WTC11 (cell line): ENCODE data around the gene ANKS3. TPM values are rescaled to one million over a fixed set of nuclear protein-coding genes. Genes with fewer than 3 reads are reported as not detected.
A peak's percentile ranks its signal among the peaks of the same experiment; 100 is the strongest.

Experiments
- CBFB ChIP-seq: sonication (generic); formaldehyde crosslinking; IDR thresholded peaks from 2 replicates; pipeline ENCODE4 v1.8.1; 2022; ENCODE audit warnings: mild to moderate bottlenecking, low read depth, missing genetic modification reagents
- ESRRA ChIP-seq: sonication (generic); formaldehyde crosslinking; IDR thresholded peaks from 2 replicates; pipeline ENCODE4 v1.8.1; 2022; ENCODE audit warnings: mild to moderate bottlenecking, missing genetic modification reagents, borderline replicate concordance
- GRHL2 ChIP-seq: fragments of 250-450 bp; sonication (Bioruptor Pico); IDR thresholded peaks from 2 replicates; pipeline ENCODE4 v1.8.0; 2022; ENCODE audit warnings: mild to moderate bottlenecking, moderate library complexity; ENCODE audit not compliant: insufficient replicate concordance, severe bottlenecking
- GTF2I ChIP-seq: fragments of 250-450 bp; sonication (Bioruptor Pico); conservative IDR thresholded peaks from 2 replicates; pipeline ENCODE4 v1.4.0; 2021; ENCODE audit warnings: mild to moderate bottlenecking
- HMGA2 ChIP-seq: fragments of 250-450 bp; sonication (Bioruptor Pico); IDR thresholded peaks from 2 replicates; pipeline ENCODE4 v1.4.0; 2021; ENCODE audit warnings: mild to moderate bottlenecking, moderate library complexity
- JAZF1 ChIP-seq: fragments of 250-450 bp; sonication (Bioruptor Pico); IDR thresholded peaks from 2 replicates; pipeline ENCODE4 v1.9.0; 2021; ENCODE audit warnings: moderate library complexity, mild to moderate bottlenecking, inconsistent platforms
- KAT7 ChIP-seq: sonication (generic); formaldehyde crosslinking; IDR thresholded peaks from 2 replicates; pipeline ENCODE4 v1.8.1; 2023; ENCODE audit warnings: missing genetic modification reagents, mild to moderate bottlenecking, borderline replicate concordance
- NR2C2 ChIP-seq: sonication (generic); formaldehyde crosslinking; IDR thresholded peaks from 2 replicates; pipeline ENCODE4 v1.8.0; 2022; ENCODE audit warnings: mild to moderate bottlenecking, missing genetic modification reagents
- OVOL2 ChIP-seq: fragments of 250-450 bp; sonication (Bioruptor Pico); IDR thresholded peaks from 2 replicates; pipeline ENCODE4 v1.9.0; 2021; ENCODE audit warnings: mild to moderate bottlenecking, borderline replicate concordance
- RORB ChIP-seq: fragments of 250-450 bp; sonication (Bioruptor Pico); IDR thresholded peaks from 2 replicates; pipeline ENCODE4 v1.9.0; 2021; ENCODE audit warnings: mild to moderate bottlenecking
- ZNF232 ChIP-seq: sonication (generic); formaldehyde crosslinking; IDR thresholded peaks from 2 replicates; pipeline ENCODE4 v1.8.0; 2022; ENCODE audit warnings: mild to moderate bottlenecking, missing genetic modification reagents
- ZNF396 ChIP-seq: fragments of 250-450 bp; sonication (Bioruptor Pico); IDR thresholded peaks from 2 replicates; pipeline ENCODE4 v1.8.0; 2021; ENCODE audit warnings: mild to moderate bottlenecking, moderate library complexity, borderline replicate concordance
- total RNA-seq: library from RNA; stranded (reverse); gene quantifications from 3 replicates; pipeline ENCODE4 v1.2.3, GENCODE V29; 2021
- TF ChIP-seq, protein P1 (sequence below): sonication (generic); formaldehyde crosslinking; IDR thresholded peaks from 2 replicates; pipeline ENCODE4 v1.8.0; 2023; ENCODE audit warnings: missing genetic modification reagents, mild to moderate bottlenecking, borderline replicate concordance
- TF ChIP-seq, protein P2 (sequence below): fragments of 250-450 bp; sonication (Bioruptor Pico); IDR thresholded peaks from 2 replicates; pipeline ENCODE4 v1.9.0; 2021; ENCODE audit warnings: mild to moderate bottlenecking, borderline replicate concordance
- TF ChIP-seq, protein P3 (sequence below): sonication (generic); formaldehyde crosslinking; IDR thresholded peaks from 2 replicates; pipeline ENCODE4 v1.8.1; 2023; ENCODE audit warnings: mild to moderate bottlenecking, moderate library complexity, missing genetic modification reagents
- TF ChIP-seq, protein P4 (sequence below): sonication (generic); formaldehyde crosslinking; IDR thresholded peaks from 2 replicates; pipeline ENCODE4 v1.8.0; 2023; ENCODE audit warnings: missing genetic modification reagents
- TF ChIP-seq, protein P5 (sequence below): sonication (generic); formaldehyde crosslinking; IDR thresholded peaks from 2 replicates; pipeline ENCODE4 v1.8.1; 2023; ENCODE audit warnings: mild to moderate bottlenecking, missing genetic modification reagents, moderate library complexity
- TF ChIP-seq, protein P6 (sequence below): sonication (generic); formaldehyde crosslinking; IDR thresholded peaks from 2 replicates; pipeline ENCODE4 v1.8.0; 2022; ENCODE audit warnings: mild to moderate bottlenecking, missing genetic modification reagents
- TF ChIP-seq, protein P7 (sequence below): sonication (generic); formaldehyde crosslinking; IDR thresholded peaks from 2 replicates; pipeline ENCODE4 v1.8.0; 2022; ENCODE audit warnings: mild to moderate bottlenecking, missing genetic modification reagents
- TF ChIP-seq, protein P8 (sequence below): sonication (generic); formaldehyde crosslinking; IDR thresholded peaks from 2 replicates; pipeline ENCODE4 v1.8.1; 2022; ENCODE audit warnings: low read depth, mild to moderate bottlenecking, moderate library complexity, missing genetic modification reagents, borderline replicate concordance

Gene ANKS3
- total RNA-seq, 1 experiment from 2014 or later, result 35.6 TPM

DNA sequence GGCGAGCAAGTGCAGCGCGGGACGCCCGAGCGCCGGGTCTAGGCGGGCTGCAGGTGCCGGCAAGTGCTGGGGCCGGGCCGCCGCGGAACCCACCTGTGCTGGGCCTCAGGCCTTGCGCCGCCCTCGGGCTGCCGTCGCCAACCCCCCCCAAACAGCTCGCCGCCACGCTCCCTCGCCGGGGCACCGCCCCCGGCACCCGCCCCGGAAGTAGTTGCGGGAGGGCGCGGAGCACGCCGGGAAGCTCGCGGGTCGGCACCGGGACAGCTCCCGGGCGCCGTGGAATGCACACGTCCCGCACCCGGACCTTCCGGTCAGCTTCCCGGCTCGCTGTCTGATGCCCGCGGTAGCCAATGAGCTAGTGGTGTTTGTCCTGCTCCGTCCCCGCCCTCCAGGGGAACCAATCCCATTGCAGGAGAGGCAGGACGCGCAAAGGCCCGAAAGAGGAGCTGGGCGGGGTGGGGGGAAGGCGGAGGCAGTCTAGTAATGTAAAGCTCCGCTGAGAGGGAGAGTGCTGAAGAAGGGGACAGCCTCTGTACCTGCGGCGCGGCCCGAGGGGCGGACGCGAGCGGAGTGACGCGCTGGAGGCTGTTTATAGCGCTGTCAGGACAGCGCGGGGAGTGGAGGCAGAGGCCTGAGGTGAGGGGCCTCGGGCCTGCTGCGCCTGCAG is at the start of gene ANKS3, which contains the start of gene DNAAF8 (continued):
- TF ChIP-seq, protein P1, sequence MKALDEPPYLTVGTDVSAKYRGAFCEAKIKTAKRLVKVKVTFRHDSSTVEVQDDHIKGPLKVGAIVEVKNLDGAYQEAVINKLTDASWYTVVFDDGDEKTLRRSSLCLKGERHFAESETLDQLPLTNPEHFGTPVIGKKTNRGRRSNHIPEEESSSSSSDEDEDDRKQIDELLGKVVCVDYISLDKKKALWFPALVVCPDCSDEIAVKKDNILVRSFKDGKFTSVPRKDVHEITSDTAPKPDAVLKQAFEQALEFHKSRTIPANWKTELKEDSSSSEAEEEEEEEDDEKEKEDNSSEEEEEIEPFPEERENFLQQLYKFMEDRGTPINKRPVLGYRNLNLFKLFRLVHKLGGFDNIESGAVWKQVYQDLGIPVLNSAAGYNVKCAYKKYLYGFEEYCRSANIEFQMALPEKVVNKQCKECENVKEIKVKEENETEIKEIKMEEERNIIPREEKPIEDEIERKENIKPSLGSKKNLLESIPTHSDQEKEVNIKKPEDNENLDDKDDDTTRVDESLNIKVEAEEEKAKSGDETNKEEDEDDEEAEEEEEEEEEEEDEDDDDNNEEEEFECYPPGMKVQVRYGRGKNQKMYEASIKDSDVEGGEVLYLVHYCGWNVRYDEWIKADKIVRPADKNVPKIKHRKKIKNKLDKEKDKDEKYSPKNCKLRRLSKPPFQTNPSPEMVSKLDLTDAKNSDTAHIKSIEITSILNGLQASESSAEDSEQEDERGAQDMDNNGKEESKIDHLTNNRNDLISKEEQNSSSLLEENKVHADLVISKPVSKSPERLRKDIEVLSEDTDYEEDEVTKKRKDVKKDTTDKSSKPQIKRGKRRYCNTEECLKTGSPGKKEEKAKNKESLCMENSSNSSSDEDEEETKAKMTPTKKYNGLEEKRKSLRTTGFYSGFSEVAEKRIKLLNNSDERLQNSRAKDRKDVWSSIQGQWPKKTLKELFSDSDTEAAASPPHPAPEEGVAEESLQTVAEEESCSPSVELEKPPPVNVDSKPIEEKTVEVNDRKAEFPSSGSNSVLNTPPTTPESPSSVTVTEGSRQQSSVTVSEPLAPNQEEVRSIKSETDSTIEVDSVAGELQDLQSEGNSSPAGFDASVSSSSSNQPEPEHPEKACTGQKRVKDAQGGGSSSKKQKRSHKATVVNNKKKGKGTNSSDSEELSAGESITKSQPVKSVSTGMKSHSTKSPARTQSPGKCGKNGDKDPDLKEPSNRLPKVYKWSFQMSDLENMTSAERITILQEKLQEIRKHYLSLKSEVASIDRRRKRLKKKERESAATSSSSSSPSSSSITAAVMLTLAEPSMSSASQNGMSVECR (CRISPR knock-in tag), result peak; percentile 65; the same call in 1 of the 2 replicates
- TF ChIP-seq, protein P2, sequence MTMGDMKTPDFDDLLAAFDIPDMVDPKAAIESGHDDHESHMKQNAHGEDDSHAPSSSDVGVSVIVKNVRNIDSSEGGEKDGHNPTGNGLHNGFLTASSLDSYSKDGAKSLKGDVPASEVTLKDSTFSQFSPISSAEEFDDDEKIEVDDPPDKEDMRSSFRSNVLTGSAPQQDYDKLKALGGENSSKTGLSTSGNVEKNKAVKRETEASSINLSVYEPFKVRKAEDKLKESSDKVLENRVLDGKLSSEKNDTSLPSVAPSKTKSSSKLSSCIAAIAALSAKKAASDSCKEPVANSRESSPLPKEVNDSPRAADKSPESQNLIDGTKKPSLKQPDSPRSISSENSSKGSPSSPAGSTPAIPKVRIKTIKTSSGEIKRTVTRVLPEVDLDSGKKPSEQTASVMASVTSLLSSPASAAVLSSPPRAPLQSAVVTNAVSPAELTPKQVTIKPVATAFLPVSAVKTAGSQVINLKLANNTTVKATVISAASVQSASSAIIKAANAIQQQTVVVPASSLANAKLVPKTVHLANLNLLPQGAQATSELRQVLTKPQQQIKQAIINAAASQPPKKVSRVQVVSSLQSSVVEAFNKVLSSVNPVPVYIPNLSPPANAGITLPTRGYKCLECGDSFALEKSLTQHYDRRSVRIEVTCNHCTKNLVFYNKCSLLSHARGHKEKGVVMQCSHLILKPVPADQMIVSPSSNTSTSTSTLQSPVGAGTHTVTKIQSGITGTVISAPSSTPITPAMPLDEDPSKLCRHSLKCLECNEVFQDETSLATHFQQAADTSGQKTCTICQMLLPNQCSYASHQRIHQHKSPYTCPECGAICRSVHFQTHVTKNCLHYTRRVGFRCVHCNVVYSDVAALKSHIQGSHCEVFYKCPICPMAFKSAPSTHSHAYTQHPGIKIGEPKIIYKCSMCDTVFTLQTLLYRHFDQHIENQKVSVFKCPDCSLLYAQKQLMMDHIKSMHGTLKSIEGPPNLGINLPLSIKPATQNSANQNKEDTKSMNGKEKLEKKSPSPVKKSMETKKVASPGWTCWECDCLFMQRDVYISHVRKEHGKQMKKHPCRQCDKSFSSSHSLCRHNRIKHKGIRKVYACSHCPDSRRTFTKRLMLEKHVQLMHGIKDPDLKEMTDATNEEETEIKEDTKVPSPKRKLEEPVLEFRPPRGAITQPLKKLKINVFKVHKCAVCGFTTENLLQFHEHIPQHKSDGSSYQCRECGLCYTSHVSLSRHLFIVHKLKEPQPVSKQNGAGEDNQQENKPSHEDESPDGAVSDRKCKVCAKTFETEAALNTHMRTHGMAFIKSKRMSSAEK (CRISPR knock-in tag), result no peak
- TF ChIP-seq JAZF1 (no peak), NR2C2 (peak; percentile 95), ZNF232 (CRISPR knock-in tag) (no peak), RORB (CRISPR knock-in tag) (no peak), ESRRA (CRISPR knock-in tag) (no peak), OVOL2 (CRISPR knock-in tag) (no peak), CBFB (CRISPR knock-in tag) (no peak), ZNF396 (no peak), HMGA2 (no peak), GTF2I (CRISPR knock-in tag) (no peak), KAT7 (0 out of 2 replicates have a peak, but pooled peaks have one; percentile 51), GRHL2 (no peak)
- TF ChIP-seq, protein P3, sequence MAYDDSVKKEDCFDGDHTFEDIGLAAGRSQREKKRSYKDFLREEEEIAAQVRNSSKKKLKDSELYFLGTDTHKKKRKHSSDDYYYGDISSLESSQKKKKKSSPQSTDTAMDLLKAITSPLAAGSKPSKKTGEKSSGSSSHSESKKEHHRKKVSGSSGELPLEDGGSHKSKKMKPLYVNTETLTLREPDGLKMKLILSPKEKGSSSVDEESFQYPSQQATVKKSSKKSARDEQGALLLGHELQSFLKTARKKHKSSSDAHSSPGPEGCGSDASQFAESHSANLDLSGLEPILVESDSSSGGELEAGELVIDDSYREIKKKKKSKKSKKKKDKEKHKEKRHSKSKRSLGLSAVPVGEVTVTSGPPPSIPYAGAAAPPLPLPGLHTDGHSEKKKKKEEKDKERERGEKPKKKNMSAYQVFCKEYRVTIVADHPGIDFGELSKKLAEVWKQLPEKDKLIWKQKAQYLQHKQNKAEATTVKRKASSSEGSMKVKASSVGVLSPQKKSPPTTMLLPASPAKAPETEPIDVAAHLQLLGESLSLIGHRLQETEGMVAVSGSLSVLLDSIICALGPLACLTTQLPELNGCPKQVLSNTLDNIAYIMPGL (CRISPR knock-in tag), result peak; percentile 83
- TF ChIP-seq, protein P4, sequence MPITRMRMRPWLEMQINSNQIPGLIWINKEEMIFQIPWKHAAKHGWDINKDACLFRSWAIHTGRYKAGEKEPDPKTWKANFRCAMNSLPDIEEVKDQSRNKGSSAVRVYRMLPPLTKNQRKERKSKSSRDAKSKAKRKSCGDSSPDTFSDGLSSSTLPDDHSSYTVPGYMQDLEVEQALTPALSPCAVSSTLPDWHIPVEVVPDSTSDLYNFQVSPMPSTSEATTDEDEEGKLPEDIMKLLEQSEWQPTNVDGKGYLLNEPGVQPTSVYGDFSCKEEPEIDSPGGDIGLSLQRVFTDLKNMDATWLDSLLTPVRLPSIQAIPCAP (CRISPR knock-in tag), result peak; percentile 62; the same call in 1 of the 2 replicates
- TF ChIP-seq, protein P5, sequence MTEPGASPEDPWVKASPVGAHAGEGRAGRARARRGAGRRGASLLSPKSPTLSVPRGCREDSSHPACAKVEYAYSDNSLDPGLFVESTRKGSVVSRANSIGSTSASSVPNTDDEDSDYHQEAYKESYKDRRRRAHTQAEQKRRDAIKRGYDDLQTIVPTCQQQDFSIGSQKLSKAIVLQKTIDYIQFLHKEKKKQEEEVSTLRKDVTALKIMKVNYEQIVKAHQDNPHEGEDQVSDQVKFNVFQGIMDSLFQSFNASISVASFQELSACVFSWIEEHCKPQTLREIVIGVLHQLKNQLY (CRISPR knock-in tag), result no peak
- TF ChIP-seq, protein P6, sequence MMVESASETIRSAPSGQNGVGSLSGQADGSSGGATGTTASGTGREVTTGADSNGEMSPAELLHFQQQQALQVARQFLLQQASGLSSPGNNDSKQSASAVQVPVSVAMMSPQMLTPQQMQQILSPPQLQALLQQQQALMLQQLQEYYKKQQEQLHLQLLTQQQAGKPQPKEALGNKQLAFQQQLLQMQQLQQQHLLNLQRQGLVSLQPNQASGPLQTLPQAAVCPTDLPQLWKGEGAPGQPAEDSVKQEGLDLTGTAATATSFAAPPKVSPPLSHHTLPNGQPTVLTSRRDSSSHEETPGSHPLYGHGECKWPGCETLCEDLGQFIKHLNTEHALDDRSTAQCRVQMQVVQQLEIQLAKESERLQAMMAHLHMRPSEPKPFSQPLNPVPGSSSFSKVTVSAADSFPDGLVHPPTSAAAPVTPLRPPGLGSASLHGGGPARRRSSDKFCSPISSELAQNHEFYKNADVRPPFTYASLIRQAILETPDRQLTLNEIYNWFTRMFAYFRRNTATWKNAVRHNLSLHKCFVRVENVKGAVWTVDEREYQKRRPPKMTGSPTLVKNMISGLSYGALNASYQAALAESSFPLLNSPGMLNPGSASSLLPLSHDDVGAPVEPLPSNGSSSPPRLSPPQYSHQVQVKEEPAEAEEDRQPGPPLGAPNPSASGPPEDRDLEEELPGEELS (CRISPR knock-in tag), result peak; percentile 32
- TF ChIP-seq, protein P7, sequence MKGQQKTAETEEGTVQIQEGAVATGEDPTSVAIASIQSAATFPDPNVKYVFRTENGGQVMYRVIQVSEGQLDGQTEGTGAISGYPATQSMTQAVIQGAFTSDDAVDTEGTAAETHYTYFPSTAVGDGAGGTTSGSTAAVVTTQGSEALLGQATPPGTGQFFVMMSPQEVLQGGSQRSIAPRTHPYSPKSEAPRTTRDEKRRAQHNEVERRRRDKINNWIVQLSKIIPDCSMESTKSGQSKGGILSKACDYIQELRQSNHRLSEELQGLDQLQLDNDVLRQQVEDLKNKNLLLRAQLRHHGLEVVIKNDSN (CRISPR knock-in tag), result peak; percentile 12; the same call in 1 of the 2 replicates
- TF ChIP-seq, protein P8, sequence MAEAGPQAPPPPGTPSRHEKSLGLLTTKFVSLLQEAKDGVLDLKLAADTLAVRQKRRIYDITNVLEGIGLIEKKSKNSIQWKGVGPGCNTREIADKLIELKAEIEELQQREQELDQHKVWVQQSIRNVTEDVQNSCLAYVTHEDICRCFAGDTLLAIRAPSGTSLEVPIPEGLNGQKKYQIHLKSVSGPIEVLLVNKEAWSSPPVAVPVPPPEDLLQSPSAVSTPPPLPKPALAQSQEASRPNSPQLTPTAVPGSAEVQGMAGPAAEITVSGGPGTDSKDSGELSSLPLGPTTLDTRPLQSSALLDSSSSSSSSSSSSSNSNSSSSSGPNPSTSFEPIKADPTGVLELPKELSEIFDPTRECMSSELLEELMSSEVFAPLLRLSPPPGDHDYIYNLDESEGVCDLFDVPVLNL (CRISPR knock-in tag), result no peak
